ENCODE data around the gene ECM2.

Gene ECM2

GRCh38 chr9:92500725-92501124, 35.1 kb downstream of the ECM2 start:
- no peak for DNase-seq (ENCODE audit: low read depth)

- DNase-seq (ENCODE audit: low read depth): no peak
These were observed 36.1 kb downstream of the ECM2 start for GRCh38 chr9:92499701-92500100.

GRCh38 chr9:92496396-92497176, 39.2 kb downstream of the ECM2 start:
- DNase-seq (ENCODE audit: low read depth): no peak

- DNase-seq (ENCODE audit: low read depth): no peak
These were observed 40.9 kb downstream of the ECM2 start for GRCh38 chr9:92494856-92495255.

GRCh38 chr9:92493749-92494387, 41.9 kb downstream of the ECM2 start:
- DNase-seq (ENCODE audit: low read depth): no peak

GRCh38 chr9:92492781-92493401, 42.9 kb downstream of the ECM2 start:
- no peak for DNase-seq (ENCODE audit: low read depth)

GRCh38 chr9:92488681-92489550, 46.9 kb downstream of the ECM2 start:
- no peak for DNase-seq (ENCODE audit: low read depth)

- DNase-seq (ENCODE audit: low read depth): no peak
These were observed 49.4 kb downstream of the ECM2 start for GRCh38 chr9:92486371-92486770.

- DNase-seq (ENCODE audit: low read depth): no peak
These were observed 51.2 kb downstream of the ECM2 start for GRCh38 chr9:92484563-92484962.

- no peak for DNase-seq (ENCODE audit: low read depth)
These were observed 51.9 kb downstream of the ECM2 start for GRCh38 chr9:92483627-92484545.

- DNase-seq (ENCODE audit: low read depth): no peak
These were observed 53.0 kb downstream of the ECM2 start for GRCh38 chr9:92482805-92483204.

GRCh38 chr9:92482329-92482728, 53.5 kb downstream of the ECM2 start, which contains the start of gene ASPN:
TSS of gene ASPN (minus strand) at chr9:92482506.
- no peak for DNase-seq (ENCODE audit: low read depth)

- DNase-seq (ENCODE audit: low read depth): no peak
These were observed 54.7 kb downstream of the ECM2 start for GRCh38 chr9:92480986-92481633.

GRCh38 chr9:92480291-92480771, 55.5 kb downstream of the ECM2 start:
- DNase-seq (ENCODE audit: low read depth): no peak

GRCh38 chr9:92479346-92479745, 56.4 kb downstream of the ECM2 start:
- DNase-seq (ENCODE audit: low read depth): no peak

- DNase-seq (ENCODE audit: low read depth): no peak
These were observed 57.0 kb downstream of the ECM2 start for GRCh38 chr9:92478783-92479182.

- DNase-seq (ENCODE audit: low read depth): no peak
These were observed 58.8 kb downstream of the ECM2 start for GRCh38 chr9:92476962-92477361.

GRCh38 chr9:92474587-92474986, 61.2 kb downstream of the ECM2 start:
- no peak for DNase-seq (ENCODE audit: low read depth)

- DNase-seq (ENCODE audit: low read depth): no peak
These were observed 67.6 kb downstream of the ECM2 start for GRCh38 chr9:92468206-92468605.

GRCh38 chr9:92467511-92467910, 68.3 kb downstream of the ECM2 start:
- no peak for DNase-seq (ENCODE audit: low read depth)

Data from stimulated activated CD8-positive, alpha-beta memory T cell treated with anti-CD3 and anti-CD28 coated beads, Interleukin-12 subunit alpha, Interleukin-12 subunit beta, amount 100 ng/mL, for 4 hours (primary cell).